Mesothelial cell of epicardium (in vitro differentiated cells): Measurements from ENCODE around the gene C1QTNF1. TPM values are rescaled to one million over a fixed set of nuclear protein-coding genes. Genes with fewer than 3 reads are reported as not detected.

Experiments
- DNase-seq, 2 experiments: peaks; one replicate each; pipeline ENCODE4 v3.0.0; 2021; ENCODE audit warnings: low spot score in 2 of 2; ENCODE audit not compliant: unreplicated experiment in 2 of 2
- H3K27ac Mint-ChIP-seq: 2 replicates; pipeline ENCODE4 v1.8.0; 2021; ENCODE audit warnings: mixed read lengths
- H3K27me3 Mint-ChIP-seq: 2 replicates; pipeline ENCODE4 v1.8.0; 2021; ENCODE audit warnings: low read depth, mixed read lengths
- H3K36me3 Mint-ChIP-seq: 2 replicates; pipeline ENCODE4 v1.8.0; 2021; ENCODE audit warnings: mixed read lengths
- H3K4me1 Mint-ChIP-seq: 2 replicates; pipeline ENCODE4 v1.8.0; 2021; ENCODE audit warnings: mixed read lengths
- H3K4me3 Mint-ChIP-seq: 2 replicates; pipeline ENCODE4 v1.8.0; 2021; ENCODE audit warnings: mild to moderate bottlenecking, moderate library complexity, mixed read lengths
- H3K9me3 Mint-ChIP-seq: 2 replicates; pipeline ENCODE4 v1.8.0; 2021; ENCODE audit warnings: mixed read lengths
- total RNA-seq: library from RNA; stranded (reverse); gene quantifications from 3 replicates; pipeline ENCODE4 v1.2.1, GENCODE V29; 2021
- TF ChIP-seq, protein P1 (sequence below): fragments of 200-600 bp; sonication (generic); IDR thresholded peaks from one replicate; pipeline ENCODE4 v1.5.0; 2021; ENCODE audit warnings: antibody characterized with exemption; ENCODE audit not compliant: unreplicated experiment

C1QTNF1 gene
- total RNA-seq, 1 donor from 2014 or later: 22.1 TPM

DNA sequence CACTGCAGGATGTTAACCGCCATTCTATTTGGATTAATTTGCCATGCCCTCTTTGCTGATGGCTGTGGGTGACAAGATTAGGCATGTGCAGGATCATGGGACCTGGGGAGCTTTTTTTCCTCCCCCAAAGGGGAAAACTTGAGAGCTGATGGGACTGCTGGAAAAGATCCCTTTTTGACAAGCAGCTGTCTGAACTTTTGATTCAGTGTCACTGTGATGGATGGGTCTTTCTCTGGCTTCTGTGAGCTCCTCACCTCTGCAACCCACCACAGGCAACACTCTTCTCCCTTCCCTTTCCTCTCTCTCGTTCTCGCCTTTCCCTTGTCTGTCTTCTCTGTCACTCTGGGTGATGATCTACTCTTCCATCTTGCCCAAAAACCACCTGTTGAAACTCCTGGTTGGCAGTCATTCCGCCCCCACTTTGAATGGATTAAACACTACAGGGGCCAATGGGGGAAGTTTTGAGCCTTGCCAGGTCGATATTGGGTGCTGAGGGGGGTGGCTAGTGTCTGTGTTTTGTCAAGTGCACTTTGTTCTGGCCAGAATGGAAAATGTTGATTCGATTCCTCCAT, 11.3 kb upstream of the C1QTNF1 start:
- peaks cover 18% of the 10 kb centered on the region for H3K9me3 Mint-ChIP-seq
- no peak for DNase-seq
- peaks cover 28% of the 10 kb centered on the region for H3K4me1 Mint-ChIP-seq
- H3K36me3 Mint-ChIP-seq: peaks cover 1% of the 10 kb centered on the region
- no peaks in the 10 kb centered on the region for H3K27me3 Mint-ChIP-seq
- TF ChIP-seq, protein P1, sequence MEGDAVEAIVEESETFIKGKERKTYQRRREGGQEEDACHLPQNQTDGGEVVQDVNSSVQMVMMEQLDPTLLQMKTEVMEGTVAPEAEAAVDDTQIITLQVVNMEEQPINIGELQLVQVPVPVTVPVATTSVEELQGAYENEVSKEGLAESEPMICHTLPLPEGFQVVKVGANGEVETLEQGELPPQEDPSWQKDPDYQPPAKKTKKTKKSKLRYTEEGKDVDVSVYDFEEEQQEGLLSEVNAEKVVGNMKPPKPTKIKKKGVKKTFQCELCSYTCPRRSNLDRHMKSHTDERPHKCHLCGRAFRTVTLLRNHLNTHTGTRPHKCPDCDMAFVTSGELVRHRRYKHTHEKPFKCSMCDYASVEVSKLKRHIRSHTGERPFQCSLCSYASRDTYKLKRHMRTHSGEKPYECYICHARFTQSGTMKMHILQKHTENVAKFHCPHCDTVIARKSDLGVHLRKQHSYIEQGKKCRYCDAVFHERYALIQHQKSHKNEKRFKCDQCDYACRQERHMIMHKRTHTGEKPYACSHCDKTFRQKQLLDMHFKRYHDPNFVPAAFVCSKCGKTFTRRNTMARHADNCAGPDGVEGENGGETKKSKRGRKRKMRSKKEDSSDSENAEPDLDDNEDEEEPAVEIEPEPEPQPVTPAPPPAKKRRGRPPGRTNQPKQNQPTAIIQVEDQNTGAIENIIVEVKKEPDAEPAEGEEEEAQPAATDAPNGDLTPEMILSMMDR: no peak
- no peak overlapping the region for H3K27ac Mint-ChIP-seq
- H3K4me3 Mint-ChIP-seq: no peak overlapping the region

GRCh38 chr17:79014158-79014758, 9.7 kb upstream of the C1QTNF1 start:
- peaks cover 18% of the 10 kb centered on the region for H3K9me3 Mint-ChIP-seq
- H3K4me3 Mint-ChIP-seq: no peak overlapping the region
- H3K36me3 Mint-ChIP-seq: peaks cover 1% of the 10 kb centered on the region
- H3K27ac Mint-ChIP-seq: no peak overlapping the region
- no peak for DNase-seq
- TF ChIP-seq, protein P1: no peak
- no peaks in the 10 kb centered on the region for H3K27me3 Mint-ChIP-seq
- H3K4me1 Mint-ChIP-seq: peaks cover 18% of the 10 kb centered on the region

DNA sequence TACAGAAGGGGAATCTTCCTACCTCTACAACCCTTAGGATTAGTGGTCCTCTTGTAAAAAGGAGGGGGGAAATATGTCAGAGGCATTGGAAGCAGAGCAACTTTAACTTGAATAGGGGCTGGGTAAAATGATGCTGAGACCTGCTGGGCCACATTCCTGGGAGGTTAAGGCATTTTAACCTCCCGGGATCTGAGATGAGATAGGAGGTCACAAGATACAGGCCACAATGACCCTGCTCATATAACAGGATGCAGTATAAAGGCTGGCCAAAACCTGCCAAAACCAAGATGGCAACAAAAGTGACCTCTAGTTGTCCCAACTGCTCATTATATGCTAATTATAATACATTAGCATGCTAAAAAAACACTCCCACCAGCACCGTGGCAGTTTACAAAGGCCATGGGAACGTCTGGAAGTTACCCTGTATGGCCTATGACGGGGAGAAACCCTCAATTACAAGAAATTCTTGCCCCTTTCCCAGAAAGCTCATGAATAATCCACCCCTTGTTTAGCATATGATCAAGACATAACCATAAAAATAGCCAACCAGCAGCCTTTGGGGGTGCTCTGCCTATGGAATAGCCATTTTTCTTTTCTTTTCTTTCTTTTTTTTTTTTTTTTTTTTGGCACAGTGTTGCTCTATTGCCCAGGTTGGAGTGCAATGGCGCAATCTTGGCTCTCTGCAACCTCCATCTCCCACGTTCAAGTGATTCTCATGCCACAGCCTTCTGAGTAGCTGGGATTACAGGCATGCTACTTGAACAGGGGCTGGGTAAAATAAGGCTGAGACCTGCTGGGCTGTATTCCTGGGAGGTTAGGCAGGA, 6.2 kb upstream of the C1QTNF1 start:
- TF ChIP-seq, protein P1: no peak
- H3K4me1 Mint-ChIP-seq: no peaks in the 10 kb centered on the region
- H3K36me3 Mint-ChIP-seq: peaks cover 1% of the 10 kb centered on the region
- H3K4me3 Mint-ChIP-seq: no peak overlapping the region
- peaks cover 6% of the 10 kb centered on the region for H3K27me3 Mint-ChIP-seq
- no peak overlapping the region for H3K27ac Mint-ChIP-seq
- H3K9me3 Mint-ChIP-seq: peaks cover 15% of the 10 kb centered on the region
- no peak for DNase-seq

- DNase-seq: no peak
- no peak overlapping the region for H3K27ac Mint-ChIP-seq
- no peak overlapping the region for H3K4me3 Mint-ChIP-seq
- H3K9me3 Mint-ChIP-seq: peaks cover 9% of the 10 kb centered on the region
- H3K36me3 Mint-ChIP-seq: peaks cover 1% of the 10 kb centered on the region
- peaks cover 6% of the 10 kb centered on the region for H3K27me3 Mint-ChIP-seq
- TF ChIP-seq, protein P1: no peak
- peaks cover 3% of the 10 kb centered on the region for H3K4me1 Mint-ChIP-seq
These were observed 5.6 kb upstream of the C1QTNF1 start for GRCh38 chr17:79018370-79018695.

DNA sequence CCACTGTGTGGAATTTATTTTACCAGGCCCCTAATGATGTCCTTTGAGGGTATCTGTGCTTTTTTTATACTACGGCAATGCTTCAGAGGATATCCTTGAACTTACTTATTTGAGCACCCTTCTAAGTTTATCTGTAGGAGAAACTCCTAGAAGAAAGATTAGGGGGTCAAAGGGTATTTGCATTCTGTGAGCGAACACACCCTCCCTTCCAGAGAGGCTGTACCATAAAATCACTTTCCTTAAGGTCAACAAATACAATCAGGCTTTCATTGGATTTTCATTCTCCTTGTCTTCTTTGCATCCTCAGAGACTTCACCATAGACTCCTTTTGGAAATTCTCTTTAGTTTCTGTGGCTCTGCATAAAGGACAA, 4.7 kb upstream of the C1QTNF1 start:
- TF ChIP-seq, protein P1: no peak
- Mint-ChIP-seq H3K4me1 (peaks cover 8% of the 10 kb centered on the region), H3K9me3 (peaks cover 4% of the 10 kb centered on the region), H3K27me3 (peaks cover 9% of the 10 kb centered on the region), H3K4me3 (no peak overlapping the region), H3K27ac (no peak overlapping the region), H3K36me3 (no peaks in the 10 kb centered on the region)
- DNase-seq: no peak
